Activated CD8-positive, alpha-beta memory T cell treated with anti-CD3 and anti-CD28 coated beads for 48 hours (primary cell): Measurements from ENCODE around the gene APOLD1.
"Not testable (repeated sequence)": the region's sequence is repeated elsewhere in the genome, so short reads cannot be mapped to it uniquely, and the experiment has no call there.

Experiments used
- DNase-seq, 3 experiments: peaks; one replicate each; pipeline ENCODE4 v3.0.0-alpha.2; 2020; ENCODE audit warnings: low read depth in 2 of 3, low spot score in 2 of 3

Gene APOLD1

GRCh38 chr12:12807517-12807903 is 22.1 kb downstream of the APOLD1 start:
- DNase-seq: not testable (repeated sequence)

GRCh38 chr12:12807970-12808702 is 22.7 kb downstream of the APOLD1 start:
- peak in 1 of 3 experiments; percentile 12 for DNase-seq

- no peak for DNase-seq
Observed at GRCh38 chr12:12810553-12811021, 25.1 kb downstream of the APOLD1 start.

GRCh38 chr12:12811343-12811742 is 25.9 kb downstream of the APOLD1 start:
- DNase-seq: no peak

DNA sequence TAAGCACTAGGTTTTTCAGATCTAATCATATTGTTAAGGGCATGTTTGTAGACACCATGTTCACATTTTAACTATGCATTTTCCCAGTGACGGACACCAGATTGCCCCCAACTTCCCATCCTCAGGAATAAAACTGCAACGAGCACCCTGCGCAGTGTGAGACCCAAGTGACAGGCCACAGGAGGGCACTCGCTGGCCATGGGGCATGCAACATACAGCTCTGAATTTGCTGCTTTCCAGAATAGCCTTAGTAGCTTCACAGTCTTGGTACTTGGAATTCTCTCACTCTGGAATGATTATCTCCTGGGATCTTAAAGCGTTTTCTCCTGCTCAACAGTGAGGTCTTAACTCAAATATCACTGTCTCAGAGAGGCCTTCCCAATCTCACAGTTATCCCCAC is 26.7 kb downstream of the APOLD1 start:
- DNase-seq: no peak

DNA sequence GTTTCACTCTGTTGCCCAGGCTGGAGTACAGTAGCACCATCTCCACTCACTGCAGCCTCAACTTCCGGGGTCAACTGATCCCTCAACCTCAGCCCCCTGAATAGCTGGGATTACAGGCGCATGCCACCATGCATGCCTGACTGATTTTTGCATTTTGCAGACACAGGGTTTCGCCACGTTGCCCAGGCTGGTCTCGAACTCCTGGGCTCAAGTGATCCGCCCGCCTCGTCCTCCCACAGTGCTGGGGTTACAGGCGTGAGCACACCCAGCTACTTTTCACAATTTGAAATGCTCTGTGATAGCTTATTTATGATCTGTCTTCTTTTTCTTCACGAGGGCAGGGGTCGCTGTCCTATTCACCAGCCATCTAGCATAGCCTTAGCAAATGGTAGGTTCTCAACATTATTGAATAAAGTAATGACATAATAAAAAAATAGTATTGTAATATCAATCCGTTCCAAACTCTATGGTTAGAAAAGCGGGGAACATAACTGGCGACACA is 27.2 kb downstream of the APOLD1 start:
- DNase-seq: no peak

- DNase-seq: peak; percentile 92 to 98 (median 98)
Observed at GRCh38 chr12:12813120-12814101, 28.0 kb downstream of the APOLD1 start, which contains the start of gene DDX47. DDX47 (plus strand) TSS chr12:12813346; CDS start chr12:12813368, 22 bp downstream.

DNA sequence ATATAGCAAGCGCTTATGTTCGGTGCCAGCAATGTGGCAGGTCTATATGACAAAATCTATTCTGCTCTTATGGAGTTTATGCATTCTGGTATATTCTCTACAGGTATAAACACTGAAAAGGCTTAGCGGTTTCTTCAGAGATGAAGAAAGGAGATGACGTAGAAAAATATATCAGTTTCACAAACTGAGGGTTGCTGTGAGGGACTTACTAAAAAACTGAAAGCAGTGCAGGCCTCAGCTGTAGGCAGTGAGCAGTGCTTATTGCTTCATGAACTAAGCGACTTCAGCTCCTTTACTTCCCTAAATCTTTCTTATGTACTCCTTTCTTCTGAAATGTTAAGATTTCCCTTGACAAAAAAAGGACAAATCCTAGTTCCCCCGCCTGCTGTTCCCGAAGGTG is 32.2 kb downstream of the APOLD1 start:
- DNase-seq: no peak

GRCh38 chr12:12818701-12819100 is 33.2 kb downstream of the APOLD1 start:
- DNase-seq: no peak

DNA sequence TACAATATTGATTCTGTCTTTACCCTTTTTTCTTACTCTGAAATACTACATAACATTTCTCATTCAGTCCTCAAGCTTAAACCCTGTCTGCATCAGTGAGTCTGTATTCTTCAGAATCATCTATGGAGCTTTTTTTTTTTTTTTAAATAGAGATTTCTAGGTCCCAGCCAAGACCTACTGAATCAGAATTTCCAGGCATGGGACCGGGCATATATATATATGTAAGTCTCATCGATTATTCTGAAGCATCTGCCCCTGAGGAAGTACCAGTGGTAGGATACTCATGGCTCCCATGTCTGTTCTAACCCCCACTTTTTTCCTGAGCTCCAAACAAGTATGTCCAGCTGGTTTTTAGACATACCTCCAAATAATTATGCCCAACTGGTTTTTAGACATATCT is 33.8 kb downstream of the APOLD1 start:
- DNase-seq: no peak

DNA sequence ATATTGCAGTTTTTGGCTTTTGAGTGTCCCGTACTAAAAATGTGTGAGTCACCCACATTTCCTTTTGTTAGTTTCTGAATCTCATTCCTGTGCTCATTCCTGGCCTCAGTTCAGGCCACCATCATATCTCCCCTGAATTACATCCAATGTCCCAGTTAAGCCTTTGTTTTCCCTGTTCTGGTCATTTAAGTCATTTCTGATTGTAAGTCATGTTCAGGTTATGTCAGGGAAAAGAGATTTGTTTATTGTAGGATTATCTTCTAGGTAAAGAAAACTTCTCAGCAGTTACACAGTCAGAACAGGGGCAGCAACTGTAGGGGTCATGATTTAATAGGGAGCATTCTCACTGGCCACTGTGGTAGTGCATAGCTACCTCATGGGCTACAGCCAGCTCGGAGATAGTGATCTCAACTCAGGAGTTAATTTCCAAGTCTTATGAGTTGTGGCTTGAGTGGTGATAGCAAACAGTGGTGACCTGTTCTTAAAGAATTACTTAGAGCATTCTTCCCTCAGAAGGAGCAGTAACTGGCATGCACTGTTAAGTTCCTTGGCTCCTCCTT is 34.4 kb downstream of the APOLD1 start:
- no peak for DNase-seq

GRCh38 chr12:12820376-12820775 is 34.9 kb downstream of the APOLD1 start:
- DNase-seq: not testable (repeated sequence)

GRCh38 chr12:12821975-12822374 is 36.5 kb downstream of the APOLD1 start:
- no peak for DNase-seq

- no peak for DNase-seq
Observed at GRCh38 chr12:12822886-12823285, 37.4 kb downstream of the APOLD1 start.

- no peak for DNase-seq
Observed at GRCh38 chr12:12823300-12823699, 37.8 kb downstream of the APOLD1 start.

DNA sequence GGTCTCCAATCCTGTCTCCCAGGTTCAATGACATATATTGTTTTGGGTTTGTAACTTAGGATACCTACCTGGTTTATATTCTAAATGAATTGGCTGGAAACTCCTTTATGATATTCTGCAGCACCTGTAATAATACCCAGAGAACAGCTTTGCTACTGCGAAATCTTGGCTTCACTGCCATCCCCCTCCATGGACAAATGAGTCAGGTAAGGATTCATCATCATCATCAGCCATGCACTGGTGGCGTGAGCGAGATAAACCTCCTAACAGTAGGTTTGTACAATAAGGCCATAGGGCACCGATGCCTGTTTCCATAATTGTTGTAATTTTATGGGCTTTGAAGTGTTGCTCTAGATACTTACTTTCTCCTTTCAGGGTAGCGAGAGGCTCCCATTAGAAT is 38.4 kb downstream of the APOLD1 start:
- no peak for DNase-seq

DNA sequence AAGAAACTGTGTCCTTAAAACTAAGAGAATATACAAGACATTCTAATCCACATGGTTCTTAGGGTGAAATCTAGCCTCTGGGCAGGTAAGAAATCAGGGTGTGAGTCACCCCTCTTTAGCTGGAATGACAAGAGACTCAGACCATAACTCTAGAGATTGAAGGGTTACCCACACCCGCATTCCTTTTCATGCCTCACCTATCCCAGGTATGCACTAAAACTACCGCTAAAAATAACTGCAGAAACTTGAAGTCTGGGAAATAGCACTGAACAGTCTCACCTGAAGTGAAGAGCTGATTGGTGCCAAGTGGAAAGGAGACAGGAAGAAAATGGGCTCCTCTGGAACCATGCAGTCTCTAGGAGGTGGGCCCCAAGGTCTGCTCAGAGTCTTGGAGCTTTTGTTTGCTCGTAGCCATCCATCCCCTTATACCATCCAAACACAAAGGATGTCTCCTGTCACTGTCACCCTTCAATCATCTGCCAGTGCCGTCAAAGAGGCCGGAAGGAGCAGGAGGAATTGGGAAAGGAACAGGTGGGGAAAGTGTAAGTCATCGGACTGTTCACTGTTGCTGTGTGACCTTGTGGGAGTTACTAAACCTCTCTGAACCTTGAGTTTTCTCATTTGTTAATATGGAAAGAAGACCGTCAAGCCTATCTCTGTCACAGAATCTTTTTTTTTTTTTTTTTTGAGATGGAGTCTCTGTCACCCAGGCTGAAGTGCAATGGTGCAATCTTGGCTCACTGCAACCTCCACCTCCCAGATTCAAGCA is 50.1 kb downstream of the APOLD1 start:
- no peak for DNase-seq

- DNase-seq: no peak
Observed at GRCh38 chr12:12836571-12836970, 51.1 kb downstream of the APOLD1 start.

DNA sequence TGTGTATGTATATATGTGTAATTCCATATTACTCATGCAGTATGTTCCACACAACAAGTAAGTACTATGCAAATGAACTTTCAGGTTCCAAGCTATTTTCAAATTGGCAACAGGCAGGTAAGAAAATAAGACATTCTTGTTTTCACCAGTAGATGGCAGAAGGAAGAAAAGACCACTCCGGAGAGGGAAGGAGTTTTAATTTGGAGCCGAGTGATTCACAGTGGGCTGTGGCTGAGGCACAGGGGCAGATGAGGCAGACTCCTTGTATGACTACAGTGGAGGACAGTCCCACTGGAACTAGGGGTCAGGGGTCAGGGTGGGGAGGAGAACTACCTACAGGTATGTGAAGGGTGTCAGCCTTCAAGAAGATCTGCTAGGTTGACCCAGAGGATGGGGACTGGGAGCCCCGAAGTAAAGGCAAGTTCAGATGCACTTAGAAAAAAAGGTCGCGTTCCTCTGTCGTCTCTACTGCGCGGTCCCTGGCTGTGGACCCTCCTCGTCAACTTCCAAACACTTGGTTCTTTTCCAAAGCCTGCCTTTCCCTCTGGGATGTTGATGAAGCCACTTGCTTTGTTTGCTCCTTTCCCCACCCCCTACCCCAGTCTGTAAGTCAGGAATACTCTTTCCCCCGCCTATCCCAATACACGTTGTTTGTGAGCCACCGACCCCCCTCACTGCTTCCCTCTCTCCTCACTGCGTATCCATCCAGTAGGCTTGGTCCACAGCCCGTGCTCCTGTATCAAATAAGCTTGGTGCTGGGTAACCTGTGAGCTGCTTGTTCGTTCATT is 51.8 kb downstream of the APOLD1 start:
- peak in 2 of 3 experiments; percentile 6 to 22 for DNase-seq

DNA sequence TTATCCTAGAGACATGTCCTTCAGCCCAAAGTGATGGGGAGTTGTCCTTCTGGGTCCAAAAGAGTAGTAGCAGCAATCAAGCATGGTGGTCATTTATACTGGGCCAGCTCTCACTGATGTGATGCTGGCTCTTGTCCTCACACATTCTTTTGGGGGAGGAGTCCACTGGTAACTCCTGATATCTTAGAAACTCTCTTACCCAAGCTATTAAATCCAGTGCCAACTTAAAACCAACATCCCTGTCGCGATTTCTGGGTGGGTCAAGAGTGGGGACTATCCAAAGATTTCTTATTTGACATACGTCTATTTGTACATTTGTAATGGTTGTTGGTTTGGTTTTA is 52.3 kb downstream of the APOLD1 start:
- no peak for DNase-seq
